Glutamatergic neuron (in vitro differentiated cells): ENCODE results near the gene MT4. TPM values are rescaled to one million over a fixed set of nuclear protein-coding genes. Genes with fewer than 3 reads are reported as not detected.

Experiments
- DNase-seq: peaks from one replicate; pipeline ENCODE4 v3.0.0; 2022
- H3K27ac Mint-ChIP-seq: one replicate; pipeline ENCODE4 v1.8.0; 2020; ENCODE audit warnings: mild to moderate bottlenecking, mixed read lengths, inconsistent platforms; ENCODE audit not compliant: unreplicated experiment
- H3K27me3 Mint-ChIP-seq: one replicate; pipeline ENCODE4 v1.8.0; 2020; ENCODE audit warnings: mild to moderate bottlenecking, moderate library complexity, mixed read lengths, inconsistent platforms; ENCODE audit not compliant: unreplicated experiment
- H3K36me3 Mint-ChIP-seq: one replicate; pipeline ENCODE4 v1.8.0; 2020; ENCODE audit warnings: mild to moderate bottlenecking, mixed read lengths, inconsistent platforms; ENCODE audit not compliant: unreplicated experiment
- H3K4me1 Mint-ChIP-seq: one replicate; pipeline ENCODE4 v1.8.0; 2020; ENCODE audit warnings: mild to moderate bottlenecking, low read depth, mixed read lengths, inconsistent platforms; ENCODE audit not compliant: unreplicated experiment
- H3K4me3 Mint-ChIP-seq: one replicate; pipeline ENCODE4 v1.8.0; 2020; ENCODE audit warnings: mild to moderate bottlenecking, mixed read lengths, inconsistent platforms; ENCODE audit not compliant: unreplicated experiment
- H3K9me3 Mint-ChIP-seq: one replicate; pipeline ENCODE4 v1.8.0; 2020; ENCODE audit warnings: mild to moderate bottlenecking, moderate library complexity, mixed read lengths, inconsistent platforms; ENCODE audit not compliant: unreplicated experiment
- CTCF ChIP-seq: fragments of 200-600 bp; sonication (generic); IDR thresholded peaks from one replicate; pipeline ENCODE4 v1.5.0; 2021; ENCODE audit not compliant: partially characterized antibody, unreplicated experiment
- total RNA-seq: library from RNA; stranded (reverse); fragmentation: NEBNext Ultra II Directional; extraction: Animal tissue kit (Norgen Biotek cat#: 25700); gene quantifications from one replicate; pipeline ENCODE4 v1.2.1, GENCODE V29; 2021; ENCODE audit not compliant: unreplicated experiment

Gene MT4
- total RNA-seq, 1 donor from 2014 or later, result not detected

- H3K4me1 Mint-ChIP-seq, result peaks cover 5% of the 10 kb centered on the region
- peak overlapping the region; percentile 88 for H3K4me3 Mint-ChIP-seq
- H3K9me3 Mint-ChIP-seq, result peaks cover 2% of the 10 kb centered on the region
- DNase-seq, result no peak
- H3K27me3 Mint-ChIP-seq, result peaks cover 31% of the 10 kb centered on the region
- H3K36me3 Mint-ChIP-seq, result no peaks in the 10 kb centered on the region
- TF ChIP-seq CTCF, result no peak
- H3K27ac Mint-ChIP-seq, result no peak overlapping the region
Measured at GRCh38 chr16:56618138-56618537, 53.3 kb downstream of the MT4 start.

Other genes starting within 250 kb of the MT4 start
- gene AMFR, start 139.5 kb upstream of the MT4 start, total RNA-seq, result 69.9 TPM
- gene NUDT21, start 113.7 kb upstream of the MT4 start, total RNA-seq, result 135 TPM
- 45.6 TPM for gene OGFOD1, start 113.5 kb upstream of the MT4 start, total RNA-seq
- gene BBS2, start 45.0 kb upstream of the MT4 start, total RNA-seq, result 40.7 TPM
- gene MT3, start 24.5 kb downstream of the MT4 start, total RNA-seq, result not detected
- not detected for gene MT2A, start 43.5 kb downstream of the MT4 start, total RNA-seq
- gene MT1E, start 60.7 kb downstream of the MT4 start, total RNA-seq, result not detected
- not detected for gene MT1M, start 67.6 kb downstream of the MT4 start, total RNA-seq
- not detected for gene MT1A, start 73.6 kb downstream of the MT4 start, total RNA-seq
- not detected for gene MT1B, start 86.8 kb downstream of the MT4 start, total RNA-seq
- gene MT1F, start 92.9 kb downstream of the MT4 start, total RNA-seq, result 3.4 TPM
- gene MT1G, start 103.0 kb downstream of the MT4 start, total RNA-seq, result not detected
- gene MT1H, start 104.7 kb downstream of the MT4 start, total RNA-seq, result not detected
- gene MT1X, start 117.4 kb downstream of the MT4 start, total RNA-seq, result 9.5 TPM
- gene NUP93, start 165.1 kb downstream of the MT4 start, total RNA-seq, result 84.1 TPM